ENCODE data around the gene GLRB. TPM values are rescaled to one million over a fixed set of nuclear protein-coding genes. Genes with fewer than 3 reads are reported as not detected.
"Not testable (repeated sequence)": the region's sequence is repeated elsewhere in the genome, so short reads cannot be mapped to it uniquely, and the experiment has no call there.

Gene GLRB
- total RNA-seq = not detected

GRCh38 chr4:157075811-157076577, at the start of gene GLRB:
Gene GLRB (plus strand): TSS chr4:157076150. CDS start chr4:157078025, 1,875 bp downstream.
- H3K4me1 Mint-ChIP-seq = no peaks in the 10 kb centered on the region

GRCh38 chr4:157035471-157035870, 40.5 kb upstream of the GLRB start:
- Mint-ChIP-seq H3K9me3 (ENCODE audit: low read depth) (no peaks in the 10 kb centered on the region), H3K4me3 (no peak overlapping the region), H3K27me3 (no peaks in the 10 kb centered on the region), H3K36me3 (no peaks in the 10 kb centered on the region), H3K27ac (no peak overlapping the region), H3K4me1 (no peaks in the 10 kb centered on the region)
- DNase-seq = no peak
- CTCF ChIA-PET = no interaction called here
- no peak for ATAC-seq

More at GRCh38 chr4:157075811-157076577, at the start of gene GLRB:
- CTCF ChIA-PET = interaction anchor here (0.6 kb wide), 1 partner anchor 23 kb away, joined by 3 read pairs; no protein-coding TSS in a partner anchor
- Mint-ChIP-seq H3K4me3 (no peak within 1 kb of the TSS), H3K36me3 (no peaks in the 10 kb centered on the region), H3K27me3 (peaks cover 14% of the 10 kb centered on the region), H3K27ac (no peak within 1 kb of the TSS), H3K9me3 (ENCODE audit: low read depth) (no peaks in the 10 kb centered on the region)
- no peak for DNase-seq
- no peak for ATAC-seq

- H3K4me1 Mint-ChIP-seq = no peaks in the 10 kb centered on the region
- no peak overlapping the region for H3K27ac Mint-ChIP-seq
- ATAC-seq (no peak), DNase-seq (no peak)
- CTCF ChIA-PET = no interaction called here
- no peaks in the 10 kb centered on the region for H3K36me3 Mint-ChIP-seq
- no peak overlapping the region for H3K4me3 Mint-ChIP-seq
- H3K9me3 Mint-ChIP-seq (ENCODE audit: low read depth) = no peaks in the 10 kb centered on the region
- H3K27me3 Mint-ChIP-seq = no peaks in the 10 kb centered on the region
Measured at GRCh38 chr4:157040405-157040804, 35.5 kb upstream of the GLRB start.

GRCh38 chr4:157043131-157043530, 32.8 kb upstream of the GLRB start:
- CTCF ChIA-PET = no interaction called here

GRCh38 chr4:157045507-157046127, 30.3 kb upstream of the GLRB start:
- CTCF ChIA-PET = no interaction called here
- no peak overlapping the region for H3K27ac Mint-ChIP-seq
- no peak overlapping the region for H3K4me3 Mint-ChIP-seq
- DNase-seq = no peak
- no peaks in the 10 kb centered on the region for H3K36me3 Mint-ChIP-seq
- H3K4me1 Mint-ChIP-seq = no peaks in the 10 kb centered on the region
- H3K27me3 Mint-ChIP-seq = no peaks in the 10 kb centered on the region
- H3K9me3 Mint-ChIP-seq (ENCODE audit: low read depth) = peaks cover 2% of the 10 kb centered on the region
- no peak for ATAC-seq

More at GRCh38 chr4:157043131-157043530, 32.8 kb upstream of the GLRB start:
- Mint-ChIP-seq H3K9me3 (ENCODE audit: low read depth) (peaks cover 2% of the 10 kb centered on the region), H3K27ac (no peak overlapping the region), H3K27me3 (no peaks in the 10 kb centered on the region), H3K4me1 (no peaks in the 10 kb centered on the region), H3K36me3 (no peaks in the 10 kb centered on the region), H3K4me3 (no peak overlapping the region)
- ATAC-seq = no peak
- no peak for DNase-seq

- no peaks in the 10 kb centered on the region for H3K27me3 Mint-ChIP-seq
- peaks cover 4% of the 10 kb centered on the region for H3K9me3 Mint-ChIP-seq (ENCODE audit: low read depth)
- ATAC-seq = no peak
- no peak for DNase-seq
- no peaks in the 10 kb centered on the region for H3K36me3 Mint-ChIP-seq
- no peak overlapping the region for H3K27ac Mint-ChIP-seq
- CTCF ChIA-PET = no interaction called here
- H3K4me3 Mint-ChIP-seq = no peak overlapping the region
- H3K4me1 Mint-ChIP-seq = no peaks in the 10 kb centered on the region
Measured at GRCh38 chr4:157048248-157048647, 27.7 kb upstream of the GLRB start.

- no peaks in the 10 kb centered on the region for H3K36me3 Mint-ChIP-seq
- no peak overlapping the region for H3K27ac Mint-ChIP-seq
- CTCF ChIA-PET = no interaction called here
- ATAC-seq = no peak
- no peaks in the 10 kb centered on the region for H3K27me3 Mint-ChIP-seq
- H3K9me3 Mint-ChIP-seq (ENCODE audit: low read depth) = peaks cover 3% of the 10 kb centered on the region
- no peak overlapping the region for H3K4me3 Mint-ChIP-seq
- no peaks in the 10 kb centered on the region for H3K4me1 Mint-ChIP-seq
- DNase-seq = no peak
Measured at GRCh38 chr4:157050561-157050960, 25.4 kb upstream of the GLRB start.

GRCh38 chr4:157052429-157053040, 23.4 kb upstream of the GLRB start:
- Mint-ChIP-seq H3K9me3 (ENCODE audit: low read depth) (peaks cover 4% of the 10 kb centered on the region), H3K4me1 (no peaks in the 10 kb centered on the region), H3K4me3 (no peak overlapping the region), H3K36me3 (no peaks in the 10 kb centered on the region), H3K27me3 (no peaks in the 10 kb centered on the region), H3K27ac (no peak overlapping the region)
- CTCF ChIA-PET = no interaction called here
- ATAC-seq (no peak), DNase-seq (no peak)

- no peaks in the 10 kb centered on the region for H3K4me1 Mint-ChIP-seq
- ATAC-seq (no peak), DNase-seq (no peak)
- no peak overlapping the region for H3K4me3 Mint-ChIP-seq
- H3K27ac Mint-ChIP-seq = no peak overlapping the region
- H3K9me3 Mint-ChIP-seq (ENCODE audit: low read depth) = peaks cover 2% of the 10 kb centered on the region
- CTCF ChIA-PET = no interaction called here
- H3K36me3 Mint-ChIP-seq = no peaks in the 10 kb centered on the region
- H3K27me3 Mint-ChIP-seq = no peaks in the 10 kb centered on the region
Measured at GRCh38 chr4:157057218-157057617, 18.7 kb upstream of the GLRB start.

GRCh38 chr4:157058899-157059298, 17.1 kb upstream of the GLRB start:
- not testable (repeated sequence) for H3K4me1 Mint-ChIP-seq; H3K9me3 Mint-ChIP-seq (ENCODE audit: low read depth)

GRCh38 chr4:157072002-157072401, 3.9 kb upstream of the GLRB start:
- no peak overlapping the region for H3K27ac Mint-ChIP-seq
- no peaks in the 10 kb centered on the region for H3K36me3 Mint-ChIP-seq
- H3K4me3 Mint-ChIP-seq = no peak overlapping the region
- H3K27me3 Mint-ChIP-seq = peaks cover 13% of the 10 kb centered on the region
- H3K4me1 Mint-ChIP-seq = no peaks in the 10 kb centered on the region
- CTCF ChIA-PET = no interaction called here
- no peak for DNase-seq
- ATAC-seq = no peak
- no peaks in the 10 kb centered on the region for H3K9me3 Mint-ChIP-seq (ENCODE audit: low read depth)

More at GRCh38 chr4:157058899-157059298, 17.1 kb upstream of the GLRB start:
- H3K27ac Mint-ChIP-seq, H3K36me3 Mint-ChIP-seq, ATAC-seq, H3K4me3 Mint-ChIP-seq, CTCF ChIA-PET, DNase-seq, H3K27me3 Mint-ChIP-seq: not testable (repeated sequence)

GRCh38 chr4:157075401-157075800, 549 bp upstream of the GLRB start:
- Mint-ChIP-seq H3K36me3 (no peaks in the 10 kb centered on the region), H3K27ac (no peak overlapping the region), H3K4me1 (no peaks in the 10 kb centered on the region), H3K27me3 (peaks cover 14% of the 10 kb centered on the region), H3K9me3 (ENCODE audit: low read depth) (no peaks in the 10 kb centered on the region), H3K4me3 (no peak overlapping the region)
- CTCF ChIA-PET = interaction anchor here (0.6 kb wide), 1 partner anchor 24 kb away, joined by 3 read pairs; no protein-coding TSS in a partner anchor
- DNase-seq (no peak), ATAC-seq (no peak)

GRCh38 chr4:157076578-157076947, 613 bp downstream of the GLRB start:
- no peak for ATAC-seq

GRCh38 chr4:157079441-157079840, 3.5 kb downstream of the GLRB start:
- H3K9me3 Mint-ChIP-seq (ENCODE audit: low read depth) = no peaks in the 10 kb centered on the region
- H3K27me3 Mint-ChIP-seq = peaks cover 14% of the 10 kb centered on the region
- H3K36me3 Mint-ChIP-seq = no peaks in the 10 kb centered on the region
- CTCF ChIA-PET = no interaction called here
- DNase-seq (no peak), ATAC-seq (no peak)
- no peak overlapping the region for H3K4me3 Mint-ChIP-seq
- no peak overlapping the region for H3K27ac Mint-ChIP-seq
- no peaks in the 10 kb centered on the region for H3K4me1 Mint-ChIP-seq

More at GRCh38 chr4:157076578-157076947, 613 bp downstream of the GLRB start:
- peaks cover 14% of the 10 kb centered on the region for H3K27me3 Mint-ChIP-seq
- no peak for DNase-seq
- H3K4me3 Mint-ChIP-seq = no peak overlapping the region
- H3K36me3 Mint-ChIP-seq = no peaks in the 10 kb centered on the region
- no peak overlapping the region for H3K27ac Mint-ChIP-seq
- H3K4me1 Mint-ChIP-seq = no peaks in the 10 kb centered on the region
- CTCF ChIA-PET = no interaction called here
- H3K9me3 Mint-ChIP-seq (ENCODE audit: low read depth) = no peaks in the 10 kb centered on the region
